Loucy (cell line): ENCODE results near the gene CCDC171.

ENCODE experiments used
- H2AFZ ChIP-seq: fragments of 200-600 bp; sonication (generic); 2 replicates; pipeline ENCODE4 v1.6.0; 2016; ENCODE audit warnings: antibody characterized with exemption, mild to moderate bottlenecking, low read length, moderate library complexity
- H3F3A ChIP-seq: fragments of 200-600 bp; 2 replicates; pipeline ENCODE4 v1.6.0; 2016; ENCODE audit warnings: antibody characterized with exemption, low read depth, mild to moderate bottlenecking
- H3K27me3 ChIP-seq: fragments of 200-600 bp; sonication (generic); 2 replicates; pipeline ENCODE4 v1.6.1; 2014; ENCODE audit warnings: low read length, mild to moderate bottlenecking; ENCODE audit not compliant: insufficient read depth, poor library complexity, severe bottlenecking
- H3K36me3 ChIP-seq: fragments of 200-600 bp; sonication (generic); 2 replicates; pipeline ENCODE4 v1.6.1; 2016; ENCODE audit warnings: low read length; ENCODE audit not compliant: insufficient read depth
- H3K4me1 ChIP-seq: fragments of 200-600 bp; sonication (generic); 2 replicates; pipeline ENCODE4 v1.5.1; 2014; ENCODE audit warnings: low read length, mild to moderate bottlenecking; ENCODE audit not compliant: insufficient read depth, poor library complexity, severe bottlenecking
- H3K4me2 ChIP-seq: fragments of 200-600 bp; sonication (generic); 2 replicates; pipeline ENCODE4 v1.6.0; 2014; ENCODE audit warnings: antibody characterized with exemption, low read length, low read depth, mild to moderate bottlenecking; ENCODE audit not compliant: poor library complexity, severe bottlenecking
- H3K4me3 ChIP-seq: fragments of 200-600 bp; sonication (generic); 2 replicates; pipeline ENCODE4 v1.5.1; 2014; ENCODE audit warnings: low read length, mild to moderate bottlenecking, mixed read lengths; ENCODE audit not compliant: poor library complexity, severe bottlenecking
- H3K79me2 ChIP-seq: fragments of 200-600 bp; sonication (generic); 2 replicates; pipeline ENCODE4 v1.6.1; 2014; ENCODE audit warnings: low read length; ENCODE audit not compliant: insufficient read depth
- H3K9ac ChIP-seq: fragments of 200-600 bp; sonication (generic); 2 replicates; pipeline ENCODE4 v1.6.0; 2014; ENCODE audit warnings: mild to moderate bottlenecking, low read depth, low read length, moderate library complexity; ENCODE audit not compliant: poor library complexity, severe bottlenecking
- H3K9me2 ChIP-seq: fragments of 200-600 bp; sonication (generic); replicated peaks from 2 replicates; pipeline ENCODE4 v1.6.1; 2016; ENCODE audit warnings: low read depth, low read length, mixed read lengths
- H3K9me3 ChIP-seq: fragments of 200-600 bp; sonication (generic); 2 replicates; pipeline ENCODE4 v1.6.1; 2014; ENCODE audit warnings: mild to moderate bottlenecking, antibody characterized with exemption, low read length, low read depth; ENCODE audit not compliant: insufficient read depth
- H4K20me1 ChIP-seq: fragments of 200-600 bp; sonication (generic); 2 replicates; pipeline ENCODE4 v1.6.0; 2014; ENCODE audit warnings: antibody characterized with exemption, low read length, mild to moderate bottlenecking; ENCODE audit not compliant: insufficient read depth, poor library complexity, severe bottlenecking
- CTCF ChIP-seq: fragments of 200-600 bp; sonication (generic); conservative IDR thresholded peaks from 2 replicates; pipeline ENCODE4 v1.5.1; 2014; ENCODE audit warnings: mild to moderate bottlenecking, antibody characterized with exemption, low read length
- EZH2phosphoT487 ChIP-seq: fragments of 200-600 bp; IDR thresholded peaks from 2 replicates; pipeline ENCODE4 v1.6.1; 2018; ENCODE audit warnings: antibody characterized with exemption, mild to moderate bottlenecking, moderate library complexity, borderline replicate concordance

Gene CCDC171

GRCh38 chr9:15977438-15977837 lies 424.6 kb downstream of the CCDC171 start:
- H3K27me3 ChIP-seq, result no peaks in the 10 kb centered on the region
- TF ChIP-seq EZH2phosphoT487, result no peak
- no peak for TF ChIP-seq CTCF
- no peaks in the 10 kb centered on the region for H3K79me2 ChIP-seq
- H3K4me3 ChIP-seq, result no peak overlapping the region
- no peak overlapping the region for H2AFZ ChIP-seq
- no peaks in the 10 kb centered on the region for H4K20me1 ChIP-seq
- no peaks in the 10 kb centered on the region for H3K9me3 ChIP-seq
- no peaks in the 10 kb centered on the region for H3F3A ChIP-seq
- H3K36me3 ChIP-seq, result no peaks in the 10 kb centered on the region
- peaks cover 18% of the 10 kb centered on the region for H3K4me1 ChIP-seq
- H3K4me2 ChIP-seq, result no peak overlapping the region
- H3K9ac ChIP-seq, result no peak overlapping the region
- H3K9me2 ChIP-seq, result no peaks in the 10 kb centered on the region

- H3K79me2 ChIP-seq, result no peaks in the 10 kb centered on the region
- no peak overlapping the region for H2AFZ ChIP-seq
- H3K9ac ChIP-seq, result no peak overlapping the region
- no peaks in the 10 kb centered on the region for H3K9me3 ChIP-seq
- H3K36me3 ChIP-seq, result no peaks in the 10 kb centered on the region
- H3K4me1 ChIP-seq, result peaks cover 8% of the 10 kb centered on the region
- H3K9me2 ChIP-seq, result no peaks in the 10 kb centered on the region
- H3F3A ChIP-seq, result no peaks in the 10 kb centered on the region
- H3K4me2 ChIP-seq, result no peak overlapping the region
- TF ChIP-seq CTCF, result no peak
- no peak for TF ChIP-seq EZH2phosphoT487
- no peaks in the 10 kb centered on the region for H3K27me3 ChIP-seq
- H3K4me3 ChIP-seq, result no peak overlapping the region
- H4K20me1 ChIP-seq, result no peaks in the 10 kb centered on the region
These were observed 429.3 kb downstream of the CCDC171 start for GRCh38 chr9:15982182-15982581.

- H3K9ac ChIP-seq, result no peak overlapping the region
- peaks cover 10% of the 10 kb centered on the region for H3K4me1 ChIP-seq
- no peaks in the 10 kb centered on the region for H3K27me3 ChIP-seq
- no peak overlapping the region for H3K4me2 ChIP-seq
- no peaks in the 10 kb centered on the region for H3K36me3 ChIP-seq
- H2AFZ ChIP-seq, result no peak overlapping the region
- H3K9me3 ChIP-seq, result no peaks in the 10 kb centered on the region
- TF ChIP-seq EZH2phosphoT487, result no peak
- no peak for TF ChIP-seq CTCF
- no peaks in the 10 kb centered on the region for H3K9me2 ChIP-seq
- no peaks in the 10 kb centered on the region for H4K20me1 ChIP-seq
- no peak overlapping the region for H3K4me3 ChIP-seq
- H3F3A ChIP-seq, result no peaks in the 10 kb centered on the region
- H3K79me2 ChIP-seq, result no peaks in the 10 kb centered on the region
These were observed 446.8 kb downstream of the CCDC171 start for GRCh38 chr9:15999422-16000339.
